ENCODE data around the gene TMEM109.

TMEM109 gene

DNA sequence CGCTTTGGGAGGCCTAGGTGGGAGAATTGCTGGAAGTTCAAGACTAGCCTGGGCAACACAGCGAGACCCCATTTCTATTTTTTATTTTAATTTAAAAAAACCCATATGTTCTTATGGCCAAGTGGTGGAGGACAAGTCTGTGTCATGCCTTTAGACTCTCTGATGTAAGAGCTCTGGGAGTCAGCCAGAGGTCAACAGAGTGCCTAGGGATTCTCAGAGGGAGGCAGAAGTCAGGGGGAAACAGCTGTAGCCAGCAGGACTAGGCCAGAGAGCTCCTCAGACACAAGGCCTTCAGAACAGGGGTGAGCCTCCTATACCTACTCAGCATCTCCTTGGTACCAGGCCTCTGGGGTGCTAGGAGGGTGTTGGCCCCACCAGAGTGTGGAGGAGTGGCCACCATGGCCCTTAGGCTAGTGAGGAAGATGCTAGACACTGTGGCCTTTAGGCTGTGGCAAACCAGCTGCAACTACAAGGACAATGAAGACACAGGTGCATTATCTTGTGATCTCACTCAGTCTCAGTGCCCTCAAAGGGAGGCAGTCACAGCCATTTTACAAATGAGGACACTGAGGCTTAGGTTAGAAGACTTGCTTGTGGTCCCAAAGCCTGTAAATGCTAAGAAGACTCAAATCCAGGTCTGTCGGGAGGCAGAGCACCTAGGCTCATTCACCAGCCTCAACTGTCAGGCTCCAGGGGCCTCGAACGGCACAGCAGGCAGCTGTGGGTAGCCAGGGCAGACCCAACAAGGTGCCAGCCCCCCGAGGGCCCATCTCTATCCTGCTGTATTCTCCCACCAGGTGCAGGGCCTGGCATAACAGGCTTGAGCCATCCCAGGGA lies 41.6 kb upstream of the TMEM109 start:
- DNase-seq (ENCODE audit: low read depth in 1 of 2, low spot score in 1 of 2), result no peak
- TF ChIP-seq JUND (IDR thresholded peaks at IDR 0.05; ENCODE audit: low read depth), result no peak
- in situ Hi-C loops (cut with HindIII; ENCODE audit: low pct_unique_long_range_greater_than_20kb, low sequenced_read_pairs), result no loop called here

DNA sequence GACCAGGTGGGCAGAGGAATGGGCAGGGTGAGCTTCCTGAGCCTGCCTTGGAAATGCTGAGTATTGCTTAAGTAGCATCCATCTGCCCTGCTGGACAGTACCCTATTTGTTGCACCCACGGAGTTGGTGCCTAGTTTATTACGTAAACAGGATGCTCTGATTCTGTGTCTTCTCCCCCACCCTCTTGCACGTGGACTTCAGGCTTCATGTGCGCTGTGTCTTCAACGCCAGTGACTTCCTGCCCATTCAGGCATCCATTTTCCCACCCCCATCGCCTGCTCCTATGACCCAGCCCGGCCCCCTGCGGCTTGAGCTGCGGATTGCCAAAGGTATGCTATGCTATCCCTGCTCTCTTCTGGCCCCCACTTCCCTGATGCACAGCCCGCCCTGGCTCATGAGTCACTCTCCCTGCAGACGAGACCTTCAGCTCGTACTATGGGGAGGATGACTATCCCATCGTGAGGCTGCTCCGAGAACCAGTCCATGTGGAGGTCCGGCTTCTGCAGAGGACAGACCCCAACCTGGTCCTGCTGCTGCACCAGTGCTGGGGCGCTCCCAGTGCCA lies 40.9 kb upstream of the TMEM109 start:
- DNase-seq (ENCODE audit: low read depth in 1 of 2, low spot score in 1 of 2), result no peak
- no peak for TF ChIP-seq JUND (IDR thresholded peaks at IDR 0.05; ENCODE audit: low read depth)
- in situ Hi-C loops (cut with HindIII; ENCODE audit: low pct_unique_long_range_greater_than_20kb, low sequenced_read_pairs), result no loop called here

DNA sequence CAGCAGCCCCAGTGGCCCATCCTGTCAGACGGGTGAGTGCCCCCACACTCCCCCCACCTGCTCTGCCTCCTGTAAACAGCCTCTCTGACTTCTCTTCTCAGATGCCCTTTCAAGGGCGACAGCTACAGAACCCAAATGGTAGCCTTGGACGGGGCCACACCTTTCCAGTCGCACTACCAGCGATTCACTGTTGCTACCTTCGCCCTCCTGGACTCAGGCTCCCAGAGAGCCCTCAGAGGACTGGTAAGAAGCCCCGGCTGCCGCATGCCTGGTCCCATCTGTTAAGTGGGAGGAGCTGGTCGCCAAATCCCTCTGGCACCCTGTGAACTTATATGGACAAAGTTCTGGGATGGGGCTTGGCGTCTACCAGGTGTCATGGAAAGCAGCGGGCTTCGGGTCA lies 40.4 kb upstream of the TMEM109 start:
- no peak for TF ChIP-seq JUND (IDR thresholded peaks at IDR 0.05; ENCODE audit: low read depth)
- in situ Hi-C loops (cut with HindIII; ENCODE audit: low pct_unique_long_range_greater_than_20kb, low sequenced_read_pairs), result no loop called here
- no peak for DNase-seq (ENCODE audit: low read depth in 1 of 2, low spot score in 1 of 2)

DNA sequence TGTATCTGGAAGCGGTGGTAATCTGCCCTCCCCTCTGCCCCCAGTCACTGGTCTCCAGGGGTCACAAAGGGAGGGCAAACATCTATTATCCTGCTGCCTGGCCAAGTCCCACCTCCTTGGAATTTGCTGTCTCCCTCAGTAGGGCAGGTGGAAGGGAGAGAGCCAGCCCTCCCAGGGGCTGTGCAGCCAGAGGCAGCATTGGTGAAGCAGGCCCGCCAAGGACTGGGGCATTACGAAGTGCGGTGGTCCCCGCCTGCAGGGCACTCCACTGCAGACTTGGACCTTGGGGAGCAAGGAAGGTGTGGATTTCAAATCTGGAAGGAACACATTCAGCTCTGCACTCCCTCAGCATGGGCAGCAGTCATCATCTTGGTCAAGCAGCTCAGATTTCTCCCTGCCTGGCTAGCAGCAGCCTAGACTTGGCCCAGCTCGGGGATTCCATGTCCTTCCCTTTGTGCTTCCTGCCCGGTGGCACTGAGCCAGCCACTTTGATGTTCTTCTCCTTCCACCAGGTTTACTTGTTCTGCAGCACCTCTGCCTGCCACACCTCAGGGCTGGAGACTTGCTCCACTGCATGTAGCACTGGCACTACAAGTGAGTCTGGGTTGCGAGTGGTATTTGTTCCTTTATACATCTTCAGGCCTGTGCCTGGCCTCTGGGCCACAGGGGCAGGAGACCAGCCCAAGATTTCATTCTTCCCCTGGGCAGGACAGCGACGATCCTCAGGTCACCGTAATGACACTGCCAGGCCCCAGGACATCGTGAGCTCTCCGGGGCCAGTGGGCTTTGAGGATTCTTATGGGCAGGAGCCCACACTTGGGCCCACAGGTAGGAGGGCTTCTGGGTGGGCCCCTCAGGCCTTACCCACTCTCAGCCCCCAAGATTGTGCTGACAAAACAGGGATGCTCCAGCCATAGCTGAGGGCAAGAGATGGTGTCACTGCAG lies 39.3 kb upstream of the TMEM109 start:
- peak in 1 of 2 experiments; percentile 31 for DNase-seq (ENCODE audit: low read depth in 1 of 2, low spot score in 1 of 2)
- no peak for TF ChIP-seq JUND (IDR thresholded peaks at IDR 0.05; ENCODE audit: low read depth)
- in situ Hi-C loops (cut with HindIII; ENCODE audit: low pct_unique_long_range_greater_than_20kb, low sequenced_read_pairs), result no loop called here

DNA sequence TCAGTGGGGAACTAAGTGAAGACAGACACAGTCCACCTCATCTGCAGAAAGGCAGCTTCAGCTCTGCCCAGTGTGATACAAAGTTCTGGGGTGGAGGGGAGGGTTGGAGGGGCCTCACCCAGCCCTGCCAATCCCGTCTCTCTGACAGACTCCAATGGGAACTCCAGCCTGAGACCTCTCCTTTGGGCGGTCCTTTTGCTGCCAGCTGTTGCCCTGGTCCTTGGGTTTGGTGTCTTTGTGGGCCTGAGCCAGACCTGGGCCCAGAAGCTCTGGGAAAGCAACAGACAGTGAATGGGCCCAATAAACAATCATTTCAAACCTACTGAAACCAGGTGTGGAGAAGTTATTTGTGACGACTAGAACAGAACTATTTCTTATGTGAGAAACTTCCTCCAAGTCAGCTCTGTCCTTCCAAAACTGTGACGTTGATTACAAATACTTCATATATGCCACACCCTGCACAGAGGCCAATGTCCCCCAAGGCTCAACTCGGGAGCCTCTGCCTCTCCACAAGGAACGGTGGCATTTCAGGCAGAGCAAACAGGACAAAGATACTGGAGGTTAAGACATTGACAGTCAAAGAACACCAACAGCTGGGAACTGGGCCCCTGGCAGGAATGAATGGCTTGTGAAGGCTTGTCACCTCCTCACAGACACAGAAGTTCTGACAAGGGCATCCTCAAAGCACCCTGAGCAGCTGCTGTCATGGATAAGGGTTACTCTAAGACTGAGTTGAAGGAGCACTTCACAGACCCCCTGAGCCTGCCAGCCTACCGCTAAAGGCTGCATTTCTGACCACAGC lies 38.4 kb upstream of the TMEM109 start:
- TF ChIP-seq JUND (IDR thresholded peaks at IDR 0.05; ENCODE audit: low read depth), result no peak
- DNase-seq (ENCODE audit: low read depth in 1 of 2, low spot score in 1 of 2), result no peak
- in situ Hi-C loops (cut with HindIII; ENCODE audit: low pct_unique_long_range_greater_than_20kb, low sequenced_read_pairs), result no loop called here

DNA sequence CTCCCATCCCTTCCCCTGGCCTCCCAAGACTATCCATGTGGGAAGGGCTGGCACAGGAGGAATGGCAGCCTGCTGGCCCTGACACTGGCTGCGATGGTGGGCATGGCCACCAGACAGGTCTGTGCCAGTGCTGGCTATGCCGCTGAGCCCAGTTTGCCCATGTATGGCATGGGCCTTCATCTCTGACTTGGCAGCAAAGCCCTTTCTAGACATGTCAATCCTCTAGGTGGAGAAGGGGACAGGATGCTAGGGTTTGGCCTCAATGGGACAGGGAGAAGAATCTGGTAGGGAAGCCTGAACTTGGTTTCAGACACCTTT lies 37.8 kb upstream of the TMEM109 start:
- DNase-seq (ENCODE audit: low read depth in 1 of 2, low spot score in 1 of 2), result no peak
- in situ Hi-C loops (cut with HindIII; ENCODE audit: low pct_unique_long_range_greater_than_20kb, low sequenced_read_pairs), result no loop called here
- no peak for TF ChIP-seq JUND (IDR thresholded peaks at IDR 0.05; ENCODE audit: low read depth)

DNA sequence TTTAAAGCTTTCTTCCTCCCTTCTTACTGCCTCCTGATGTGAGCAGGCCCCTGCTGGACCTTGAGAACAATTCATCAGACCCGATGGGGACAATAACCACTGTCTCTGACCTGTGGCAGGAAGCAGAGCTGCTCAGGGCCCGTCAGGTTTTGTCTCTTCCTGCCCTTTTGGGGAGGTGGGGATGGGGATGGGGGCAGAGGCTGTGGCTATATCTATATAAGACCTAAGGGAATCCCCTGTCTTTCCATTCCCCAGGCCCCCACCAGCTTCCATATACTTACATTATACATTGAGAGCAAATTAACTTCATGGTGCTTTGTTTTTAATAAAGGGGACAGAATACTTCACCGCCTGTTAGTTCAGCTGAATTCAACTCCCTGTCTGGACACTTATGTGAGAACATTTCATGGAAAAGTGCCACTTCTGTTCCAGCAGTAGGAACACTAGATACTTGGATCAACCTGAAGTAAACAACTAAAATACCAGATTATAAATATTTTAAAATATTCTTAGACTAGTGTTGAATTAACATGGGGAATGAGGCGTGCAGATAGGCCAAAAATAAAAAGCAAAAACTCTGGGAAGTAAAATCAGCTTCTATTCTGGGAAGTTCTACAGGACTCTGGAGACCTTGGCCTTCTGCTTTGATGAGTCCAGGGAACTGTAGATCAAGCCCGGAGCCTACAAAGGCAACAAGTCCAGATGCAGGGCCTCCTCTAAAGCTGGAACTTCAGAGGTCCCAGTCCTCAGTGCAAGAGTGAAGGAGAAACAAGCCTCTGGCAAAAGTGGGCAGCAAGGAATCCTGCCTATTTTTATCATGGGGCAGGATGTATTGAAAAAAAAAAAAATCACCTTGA lies 35.5 kb upstream of the TMEM109 start:
- no peak for DNase-seq (ENCODE audit: low read depth in 1 of 2, low spot score in 1 of 2)
- no peak for TF ChIP-seq JUND (IDR thresholded peaks at IDR 0.05; ENCODE audit: low read depth)
- in situ Hi-C loops (cut with HindIII; ENCODE audit: low pct_unique_long_range_greater_than_20kb, low sequenced_read_pairs), result no loop called here

DNA sequence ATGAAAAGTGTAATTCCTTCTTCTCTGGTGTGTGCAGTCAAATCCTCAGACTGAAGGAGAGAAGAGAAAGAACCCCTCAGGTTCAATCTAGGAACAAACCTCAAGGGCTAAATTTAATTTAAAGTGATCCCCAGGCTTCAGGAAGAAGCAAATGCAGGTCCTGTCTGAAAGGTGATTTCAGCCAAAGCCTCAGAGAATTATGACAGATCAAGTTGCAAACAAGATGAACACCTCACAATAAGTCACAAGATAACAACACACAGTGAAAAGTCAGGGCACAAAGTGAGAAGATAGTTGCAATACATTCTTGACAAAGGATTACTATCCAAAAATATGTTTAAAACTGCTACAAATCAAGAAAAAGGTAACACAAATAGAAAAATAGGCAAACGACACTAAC lies 34.9 kb upstream of the TMEM109 start:
- TF ChIP-seq JUND (IDR thresholded peaks at IDR 0.05; ENCODE audit: low read depth), result no peak
- DNase-seq (ENCODE audit: low read depth in 1 of 2, low spot score in 1 of 2), result no peak
- in situ Hi-C loops (cut with HindIII; ENCODE audit: low pct_unique_long_range_greater_than_20kb, low sequenced_read_pairs), result no loop called here

DNA sequence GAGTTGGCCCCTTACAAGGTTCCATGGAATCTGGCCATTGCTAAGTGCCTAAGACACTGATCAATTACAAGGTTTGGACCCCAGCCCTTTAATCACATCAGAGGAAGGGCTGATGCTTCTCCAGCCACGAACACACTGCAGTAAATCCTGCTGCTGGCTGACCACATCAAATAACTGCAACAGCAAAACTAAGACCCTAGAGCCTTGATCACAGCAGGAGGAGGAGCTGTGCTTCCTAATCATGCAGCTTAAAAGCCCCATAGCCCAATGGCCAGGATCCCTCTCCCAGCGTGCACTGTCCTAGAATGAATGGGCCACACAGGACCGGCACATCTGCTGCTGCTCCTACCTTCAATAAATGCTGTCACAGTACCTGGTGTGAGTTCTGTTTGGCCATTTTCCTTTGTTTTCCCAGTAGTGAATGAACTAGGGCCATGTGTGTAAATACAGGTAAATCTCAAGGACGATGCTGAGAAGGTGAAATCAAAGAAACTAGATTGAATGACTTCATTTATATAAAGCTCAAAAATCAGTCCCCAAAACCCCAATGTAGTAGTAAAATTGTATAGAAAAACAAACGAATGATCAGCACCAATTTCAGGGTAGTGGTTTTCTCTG lies 33.9 kb upstream of the TMEM109 start:
- TF ChIP-seq JUND (IDR thresholded peaks at IDR 0.05; ENCODE audit: low read depth), result no peak
- in situ Hi-C loops (cut with HindIII; ENCODE audit: low pct_unique_long_range_greater_than_20kb, low sequenced_read_pairs), result no loop called here
- DNase-seq (ENCODE audit: low read depth in 1 of 2, low spot score in 1 of 2), result no peak

DNA sequence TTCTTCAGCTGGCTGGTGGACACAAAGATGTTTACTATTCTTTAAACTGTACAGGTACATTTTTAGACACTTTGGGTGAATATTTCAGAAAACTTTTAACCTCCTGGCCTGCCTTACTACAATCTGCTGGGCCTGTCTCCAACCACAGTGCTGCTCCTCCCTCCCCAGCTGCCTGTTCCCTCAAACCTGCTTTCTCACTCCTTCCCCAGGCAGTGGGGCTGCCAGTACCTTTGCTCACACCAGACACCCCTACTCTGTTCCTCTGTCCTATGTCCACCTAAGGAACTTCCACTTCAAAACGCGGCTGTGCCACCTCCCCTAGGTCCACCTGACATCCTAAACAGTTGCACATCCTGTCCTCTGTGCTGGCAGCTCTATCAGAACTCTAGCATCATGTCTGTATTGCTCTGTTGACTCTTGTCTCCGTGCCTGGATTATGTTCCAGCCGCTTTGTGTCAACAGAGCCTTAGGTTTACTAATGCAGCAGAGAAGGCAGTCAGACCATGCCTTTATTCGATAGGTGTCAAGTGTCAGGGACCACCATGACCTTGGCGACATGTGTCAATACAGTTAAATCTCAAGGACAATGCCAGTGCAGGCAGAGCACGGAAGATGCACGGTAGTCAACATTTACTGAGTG lies 33.2 kb upstream of the TMEM109 start:
- TF ChIP-seq JUND (IDR thresholded peaks at IDR 0.05; ENCODE audit: low read depth), result no peak
- in situ Hi-C loops (cut with HindIII; ENCODE audit: low pct_unique_long_range_greater_than_20kb, low sequenced_read_pairs), result no loop called here
- DNase-seq (ENCODE audit: low read depth in 1 of 2, low spot score in 1 of 2), result no peak

DNA sequence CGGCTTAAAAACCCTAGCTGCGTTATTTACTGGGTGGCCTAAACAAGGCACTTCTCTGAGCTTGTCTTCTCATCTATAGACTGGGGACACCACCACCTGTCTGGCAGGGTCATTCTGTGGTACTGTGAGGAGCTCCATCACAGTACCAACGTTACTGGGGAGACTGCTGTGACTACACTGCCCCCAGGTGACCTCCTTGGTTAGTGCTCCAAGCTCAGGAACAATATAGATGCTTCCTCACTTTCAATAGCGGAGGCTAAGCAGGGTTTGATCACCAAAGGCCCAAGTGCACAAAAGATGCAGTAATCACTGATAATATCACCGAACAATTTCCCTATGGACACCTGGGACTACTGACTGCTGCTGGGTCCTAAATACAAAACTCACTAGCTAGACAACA lies 26.4 kb upstream of the TMEM109 start:
- in situ Hi-C loops (cut with HindIII; ENCODE audit: low pct_unique_long_range_greater_than_20kb, low sequenced_read_pairs), result no loop called here
- no peak for TF ChIP-seq JUND (IDR thresholded peaks at IDR 0.05; ENCODE audit: low read depth)
- DNase-seq (ENCODE audit: low read depth in 1 of 2, low spot score in 1 of 2), result peak; percentile 49 to 83
